Measurements from ENCODE around the gene CHSY1. TPM values are rescaled to one million over a fixed set of nuclear protein-coding genes. Genes with fewer than 3 reads are reported as not detected.

The CHSY1 gene
- total and polyA plus RNA-seq, 8 donors: 4.7 to 57.1 (median 22.1) TPM

- H3K4me1 ChIP-seq: peaks cover 28 to 89% (median 46%) of the 10 kb centered on the region in 4 donors
- WGBS, 5 donors: 70 to 89% (median 78%) methylated on average over 4 of the region's 4 CpGs
- peaks cover 0 to 27% (median 19%) of the 10 kb centered on the region in 4 donors for H3K36me3 ChIP-seq
- no peaks in the 10 kb centered on the region for H3K27me3 ChIP-seq
- intact Hi-C loops (cut with DNase I; ENCODE audit: low total_unique reads): no loop called here
- no peaks in the 10 kb centered on the region for H3K9me3 ChIP-seq
- TF ChIP-seq POLR2AphosphoS5 (IDR thresholded peaks at IDR 0.05) (no peak), POLR2A (IDR thresholded peaks at IDR 0.05) (no peak), EP300 (IDR thresholded peaks at IDR 0.05) (no peak)
- TF ChIP-seq, protein P1, sequence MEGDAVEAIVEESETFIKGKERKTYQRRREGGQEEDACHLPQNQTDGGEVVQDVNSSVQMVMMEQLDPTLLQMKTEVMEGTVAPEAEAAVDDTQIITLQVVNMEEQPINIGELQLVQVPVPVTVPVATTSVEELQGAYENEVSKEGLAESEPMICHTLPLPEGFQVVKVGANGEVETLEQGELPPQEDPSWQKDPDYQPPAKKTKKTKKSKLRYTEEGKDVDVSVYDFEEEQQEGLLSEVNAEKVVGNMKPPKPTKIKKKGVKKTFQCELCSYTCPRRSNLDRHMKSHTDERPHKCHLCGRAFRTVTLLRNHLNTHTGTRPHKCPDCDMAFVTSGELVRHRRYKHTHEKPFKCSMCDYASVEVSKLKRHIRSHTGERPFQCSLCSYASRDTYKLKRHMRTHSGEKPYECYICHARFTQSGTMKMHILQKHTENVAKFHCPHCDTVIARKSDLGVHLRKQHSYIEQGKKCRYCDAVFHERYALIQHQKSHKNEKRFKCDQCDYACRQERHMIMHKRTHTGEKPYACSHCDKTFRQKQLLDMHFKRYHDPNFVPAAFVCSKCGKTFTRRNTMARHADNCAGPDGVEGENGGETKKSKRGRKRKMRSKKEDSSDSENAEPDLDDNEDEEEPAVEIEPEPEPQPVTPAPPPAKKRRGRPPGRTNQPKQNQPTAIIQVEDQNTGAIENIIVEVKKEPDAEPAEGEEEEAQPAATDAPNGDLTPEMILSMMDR (IDR thresholded peaks at IDR 0.05): no peak
- no peak for DNase-seq
- peak overlapping the region in 1 of 5 donors; percentile 55 for H3K27ac ChIP-seq
- no peak overlapping the region for H3K4me3 ChIP-seq
These were observed 69.6 kb downstream of the CHSY1 start for GRCh38 chr15:101182215-101182614.

- DNase-seq: no peak
- TF ChIP-seq POLR2A (IDR thresholded peaks at IDR 0.05) (no peak), EP300 (IDR thresholded peaks at IDR 0.05) (no peak), POLR2AphosphoS5 (IDR thresholded peaks at IDR 0.05) (no peak)
- TF ChIP-seq, protein P1 (IDR thresholded peaks at IDR 0.05): no peak
- WGBS, 5 donors: 83 to 92% (median 87%) methylated on average over 4 of the region's 4 CpGs
- H3K4me1 ChIP-seq: peaks cover 24 to 89% (median 39%) of the 10 kb centered on the region in 4 donors
- no peaks in the 10 kb centered on the region for H3K9me3 ChIP-seq
- no peak overlapping the region for H3K4me3 ChIP-seq
- H3K27me3 ChIP-seq: no peaks in the 10 kb centered on the region
- peak overlapping the region in 1 of 5 donors; percentile 52 for H3K27ac ChIP-seq
- intact Hi-C loops (cut with DNase I; ENCODE audit: low total_unique reads): no loop called here
- peaks cover 0 to 27% (median 19%) of the 10 kb centered on the region in 4 donors for H3K36me3 ChIP-seq
These were observed 70.5 kb downstream of the CHSY1 start for GRCh38 chr15:101181349-101181748.

- H3K4me1 ChIP-seq: peaks cover 23 to 86% (median 36%) of the 10 kb centered on the region in 4 donors
- no peak for DNase-seq
- intact Hi-C loops (cut with DNase I; ENCODE audit: low total_unique reads): no loop called here
- no peaks in the 10 kb centered on the region for H3K27me3 ChIP-seq
- H3K4me3 ChIP-seq: no peak overlapping the region
- H3K27ac ChIP-seq: peak overlapping the region in 3 of 5 donors; percentile 14 to 57 (median 52)
- H3K36me3 ChIP-seq: peaks cover 0 to 27% (median 19%) of the 10 kb centered on the region in 4 donors
- TF ChIP-seq, protein P1 (IDR thresholded peaks at IDR 0.05): no peak
- no peak for TF ChIP-seq POLR2AphosphoS5 (IDR thresholded peaks at IDR 0.05)
- no peak for TF ChIP-seq EP300 (IDR thresholded peaks at IDR 0.05)
- TF ChIP-seq POLR2A (IDR thresholded peaks at IDR 0.05): no peak
- WGBS, 5 donors: 64 to 85% (median 75%) methylated on average over 13 of the region's 13 CpGs
- no peaks in the 10 kb centered on the region for H3K9me3 ChIP-seq
These were observed 71.1 kb downstream of the CHSY1 start for GRCh38 chr15:101180620-101181307.

DNA sequence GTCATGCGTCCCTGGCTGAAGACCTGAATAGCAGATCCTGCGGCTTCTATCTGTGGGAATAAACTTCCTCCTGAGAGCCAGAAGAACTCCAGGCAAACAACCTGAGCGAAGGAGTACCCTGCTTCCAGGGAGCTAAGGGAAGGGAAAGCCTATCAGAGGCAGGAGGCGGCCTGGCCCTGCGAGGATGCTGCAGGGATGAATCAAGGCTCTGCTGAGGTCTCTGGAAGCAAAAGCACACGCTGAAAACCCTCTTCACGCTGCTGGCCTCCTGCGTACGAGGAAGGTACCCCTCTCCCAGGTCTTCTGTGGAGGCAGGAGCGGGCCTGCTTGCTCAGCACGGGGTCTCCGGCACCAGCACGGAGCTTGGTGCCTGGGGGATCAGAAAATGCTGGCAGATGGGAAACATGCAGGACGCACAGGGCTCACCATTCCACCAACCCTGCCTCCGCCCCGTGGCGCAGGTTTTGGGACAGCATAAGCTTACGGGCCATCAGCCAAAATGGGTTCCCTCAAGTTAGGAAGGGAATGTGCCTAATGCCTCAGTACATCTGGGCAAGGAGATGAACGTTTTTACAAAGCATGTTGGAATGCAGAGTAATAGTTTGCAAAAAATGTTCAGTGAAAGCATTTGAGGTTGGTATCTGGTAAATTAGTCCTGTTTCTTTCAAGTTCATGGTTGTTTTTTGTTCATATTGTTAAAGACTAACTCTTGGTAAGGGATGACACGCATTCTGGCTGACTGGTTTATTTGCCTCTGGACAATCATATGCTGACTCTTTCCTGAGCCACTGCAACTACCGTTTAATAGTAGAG lies 72.3 kb downstream of the CHSY1 start:
- Histone ChIP-seq H3K27ac (peak overlapping the region in 4 of 5 donors; percentile 22 to 57 (median 52)), H3K9me3 (no peaks in the 10 kb centered on the region), H3K4me3 (no peak overlapping the region), H3K27me3 (no peaks in the 10 kb centered on the region), H3K36me3 (peaks cover 0 to 34% (median 23%) of the 10 kb centered on the region in 4 donors), H3K4me1 (peaks cover 19 to 80% (median 33%) of the 10 kb centered on the region in 4 donors)
- no peak for DNase-seq
- 67 to 86% (median 80%) methylated on average over 16 to 21 of the region's 21 CpGs for WGBS, 5 donors
- intact Hi-C loops (cut with DNase I; ENCODE audit: low total_unique reads): no loop called here
- TF ChIP-seq POLR2AphosphoS5 (IDR thresholded peaks at IDR 0.05) (no peak), POLR2A (IDR thresholded peaks at IDR 0.05) (no peak), EP300 (IDR thresholded peaks at IDR 0.05) (no peak)
- TF ChIP-seq, protein P1 (IDR thresholded peaks at IDR 0.05): no peak

Measured in stomach (tissue), 9 donors.